Prostate gland (tissue), 2 donors: ENCODE measurements around the gene ZNRF3. TPM values are rescaled to one million over a fixed set of nuclear protein-coding genes. Genes with fewer than 3 reads are reported as not detected.
A peak's percentile ranks its signal among the peaks of the same experiment; 100 is the strongest.

Source experiments
- DNase-seq: peaks from one replicate; pipeline ENCODE4 v3.0.0-alpha.2; 2019; ENCODE audit warnings: low spot score
- H3K27ac ChIP-seq, 2 donors: fragments of 200-600 bp; sonication (generic); 2 replicates each; pipeline ENCODE4 v1.5.1; 2017 to 2019
- H3K27me3 ChIP-seq: fragments of 200-600 bp; sonication (generic); replicated peaks from 2 replicates; pipeline ENCODE4 v1.5.1; 2019; ENCODE audit not compliant: insufficient read depth
- H3K36me3 ChIP-seq, 2 donors: fragments of 200-600 bp; sonication (generic); 1 replicate in 1 of 2; 2 replicates in 1 of 2; pipeline versions ENCODE4 v1.5.1 to v1.8.1; 2017 to 2019
- H3K4me1 ChIP-seq: fragments of 200-600 bp; sonication (generic); replicated peaks from 2 replicates; pipeline ENCODE4 v1.5.1; 2019
- H3K4me3 ChIP-seq, 2 donors: fragments of 200-600 bp; sonication (generic); 2 replicates each; pipeline ENCODE4 v1.5.1; 2017 to 2019
- H3K9me3 ChIP-seq: fragments of 200-600 bp; sonication (generic); 2 replicates; pipeline ENCODE4 v1.5.1; 2017
- CTCF ChIP-seq, 4 experiments: fragments of 200-600 bp in 2 of 4; fragments of 450-650 bp in 2 of 4; sonication (generic) in 2 of 4; IDR thresholded peaks; 1 replicate in 3 of 4; 2 replicates in 1 of 4; pipeline ENCODE4 v1.5.1; 2016 to 2019; ENCODE audit warnings: antibody characterized with exemption in 4 of 4, mild to moderate bottlenecking in 2 of 4, moderate library complexity in 2 of 4
- POLR2A ChIP-seq: fragments of 450-650 bp; IDR thresholded peaks from one replicate; pipeline ENCODE4 v1.6.1; 2016; ENCODE audit warnings: antibody characterized with exemption, mild to moderate bottlenecking
- POLR2AphosphoS5 ChIP-seq: sonication (generic); formaldehyde crosslinking; IDR thresholded peaks from one replicate; pipeline ENCODE4 v1.6.1; 2017; ENCODE audit warnings: antibody characterized with exemption
- WGBS: methylation state at CpG from one replicate; pipeline ENCODE4 v1.1.5; 2018; 5-methylcytosine and 5-hydroxymethylcytosine counted together
- intact Hi-C: fragments of 100-400 bp; cut with DNase I; formaldehyde crosslinking; loops from one replicate; pipeline ENCODE4 v1.14.2; 2022
- total RNA-seq, 2 donors: library from RNA; depleted of rRNA; stranded (reverse); fragments of >200 nt; gene quantifications; one replicate each; pipeline ENCODE4 v1.1.0, GENCODE V29; 2016

Gene ZNRF3
- total RNA-seq, 2 donors from 2014 or later = 38.5 to 46.1 TPM

- DNase-seq = no peak
- intact Hi-C loops = no loop called here
- TF ChIP-seq POLR2AphosphoS5 (no peak), POLR2A (no peak), CTCF (IDR thresholded peaks at IDR 0.05) (no peak)
- Histone ChIP-seq H3K4me3 (no peak overlapping the region), H3K4me1 (no peaks in the 10 kb centered on the region), H3K27ac (no peak overlapping the region), H3K36me3 (no peaks in the 10 kb centered on the region), H3K27me3 (no peaks in the 10 kb centered on the region), H3K9me3 (no peaks in the 10 kb centered on the region)
- WGBS = 93% methylated on average over 3 of the region's 3 CpGs
These were observed 90.0 kb downstream of the ZNRF3 start for GRCh38 chr22:28973352-28973751.

- Histone ChIP-seq H3K9me3 (no peaks in the 10 kb centered on the region), H3K36me3 (no peaks in the 10 kb centered on the region), H3K27me3 (no peaks in the 10 kb centered on the region), H3K4me1 (no peaks in the 10 kb centered on the region), H3K27ac (peak overlapping the region; percentile 5 to 29), H3K4me3 (peak overlapping the region in 1 of 2 donors; percentile 12)
- TF ChIP-seq POLR2A (no peak), POLR2AphosphoS5 (no peak), CTCF (IDR thresholded peaks at IDR 0.05) (no peak)
- intact Hi-C loops = no loop called here
- DNase-seq = no peak
- 26% methylated on average over 4 of the region's 4 CpGs for WGBS
These were observed 93.7 kb downstream of the ZNRF3 start for GRCh38 chr22:28977060-28977459.

GRCh38 chr22:28977481-28977971, 94.2 kb downstream of the ZNRF3 start:
- Histone ChIP-seq H3K4me3 (peak overlapping the region in 1 of 2 donors; percentile 12), H3K27me3 (no peaks in the 10 kb centered on the region), H3K27ac (peak overlapping the region; percentile 5 to 29), H3K9me3 (no peaks in the 10 kb centered on the region), H3K36me3 (no peaks in the 10 kb centered on the region), H3K4me1 (no peaks in the 10 kb centered on the region)
- no peak for DNase-seq
- WGBS = 6% methylated on average over 5 of the region's 5 CpGs
- TF ChIP-seq CTCF (IDR thresholded peaks at IDR 0.05) (peak in 1 of 4 experiments; percentile 27), POLR2A (no peak)
- intact Hi-C loops = no loop called here

- intact Hi-C loops = no loop called here
- H3K27me3 ChIP-seq = no peaks in the 10 kb centered on the region
- no peak for DNase-seq
- no peaks in the 10 kb centered on the region for H3K9me3 ChIP-seq
- TF ChIP-seq CTCF (IDR thresholded peaks at IDR 0.05) (no peak), POLR2AphosphoS5 (no peak), POLR2A (no peak)
- peaks cover under 1% of the 10 kb centered on the region for H3K4me1 ChIP-seq
- 30% methylated on average over 6 of the region's 6 CpGs for WGBS
- no peaks in the 10 kb centered on the region for H3K36me3 ChIP-seq
- H3K4me3 ChIP-seq = peak overlapping the region in 1 of 2 donors; percentile 12
- peak overlapping the region; percentile 5 to 29 for H3K27ac ChIP-seq
These were observed 94.8 kb downstream of the ZNRF3 start for GRCh38 chr22:28978158-28978557.

GRCh38 chr22:28978863-28979796, 95.8 kb downstream of the ZNRF3 start:
- 77% methylated on average over 4 of the region's 4 CpGs for WGBS

More at GRCh38 chr22:28978863-28979796, 95.8 kb downstream of the ZNRF3 start:
- intact Hi-C loops = no loop called here
- Histone ChIP-seq H3K27me3 (no peaks in the 10 kb centered on the region), H3K9me3 (no peaks in the 10 kb centered on the region), H3K36me3 (no peaks in the 10 kb centered on the region), H3K4me3 (no peak overlapping the region), H3K4me1 (peaks cover 6% of the 10 kb centered on the region), H3K27ac (no peak overlapping the region)
- TF ChIP-seq POLR2A (no peak), CTCF (IDR thresholded peaks at IDR 0.05) (no peak), POLR2AphosphoS5 (no peak)
- DNase-seq = no peak
